Ishikawa (cell line): ENCODE results near the gene PDPR.

Experiments used
- CEBPB ChIP-seq: IDR thresholded peaks from 2 replicates; pipeline ENCODE4 v1.6.1; 2012
- CREB1 ChIP-seq: IDR thresholded peaks from 2 replicates; pipeline ENCODE4 v1.6.1; 2012; ENCODE audit warnings: low read depth
- EGR1 ChIP-seq: IDR thresholded peaks from 2 replicates; pipeline ENCODE4 v1.6.1; 2012
- EP300 ChIP-seq: IDR thresholded peaks from 2 replicates; pipeline ENCODE4 v1.6.1; 2012; ENCODE audit warnings: borderline replicate concordance
- FOXM1 ChIP-seq: IDR thresholded peaks from 2 replicates; pipeline ENCODE4 v1.6.1; 2012; ENCODE audit warnings: low read depth, borderline replicate concordance
- MAX ChIP-seq: IDR thresholded peaks from 2 replicates; pipeline ENCODE4 v1.6.1; 2012
- NFIC ChIP-seq: IDR thresholded peaks from 2 replicates; pipeline ENCODE4 v1.6.1; 2012
- RAD21 ChIP-seq: IDR thresholded peaks from 2 replicates; pipeline ENCODE4 v1.6.1; 2012; ENCODE audit warnings: low read depth
- REST ChIP-seq: IDR thresholded peaks from 2 replicates; pipeline ENCODE4 v1.6.1; 2012; ENCODE audit warnings: low read depth, mild to moderate bottlenecking
- TAF1 ChIP-seq: IDR thresholded peaks from 2 replicates; pipeline ENCODE4 v1.6.1; 2012; ENCODE audit warnings: low read depth, mild to moderate bottlenecking
- TCF12 ChIP-seq: IDR thresholded peaks from 2 replicates; pipeline ENCODE4 v1.6.1; 2012; ENCODE audit warnings: low read depth
- TEAD4 ChIP-seq: IDR thresholded peaks from 2 replicates; pipeline ENCODE4 v1.6.1; 2012
- USF1 ChIP-seq: IDR thresholded peaks from 2 replicates; pipeline ENCODE4 v1.6.1; 2012
- YY1 ChIP-seq: IDR thresholded peaks from 2 replicates; pipeline ENCODE4 v1.6.1; 2012; ENCODE audit warnings: low read depth
- ZBTB7A ChIP-seq: IDR thresholded peaks from 2 replicates; pipeline ENCODE4 v1.6.1; 2012; ENCODE audit warnings: low read depth

PDPR gene

GRCh38 chr16:70157477-70158260 lies 43.5 kb downstream of the PDPR start:
- TF ChIP-seq CREB1 = no peak
- TF ChIP-seq EP300 = no peak
- no peak for TF ChIP-seq MAX
- TF ChIP-seq CEBPB = no peak

GRCh38 chr16:70158261-70158939 lies 44.3 kb downstream of the PDPR start:
- TF ChIP-seq ZBTB7A (no peak), RAD21 (no peak), MAX (no peak), NFIC (no peak), TEAD4 (no peak), YY1 (no peak), EGR1 (no peak), FOXM1 (no peak), TCF12 (no peak), USF1 (no peak), CEBPB (no peak), REST (no peak), CREB1 (no peak), EP300 (no peak), TAF1 (no peak)

GRCh38 chr16:70159355-70160348 lies 45.5 kb downstream of the PDPR start:
- TF ChIP-seq TAF1 (no peak), EP300 (no peak), MAX (no peak), RAD21 (no peak), USF1 (no peak), CREB1 (no peak), EGR1 (no peak)

GRCh38 chr16:70160388-70160787 lies 46.3 kb downstream of the PDPR start:
- no peak for TF ChIP-seq YY1
- TF ChIP-seq CEBPB = no peak
- no peak for TF ChIP-seq NFIC
- TF ChIP-seq USF1 = no peak
- TF ChIP-seq EGR1 = no peak
- TF ChIP-seq TAF1 = no peak
- TF ChIP-seq FOXM1 = no peak
- no peak for TF ChIP-seq TCF12
- TF ChIP-seq EP300 = no peak
- no peak for TF ChIP-seq TEAD4
- TF ChIP-seq MAX = no peak
- TF ChIP-seq RAD21 = no peak
- no peak for TF ChIP-seq ZBTB7A
- no peak for TF ChIP-seq REST
- no peak for TF ChIP-seq CREB1
